Aorta (tissue), 5 donors: ENCODE results near the gene CYTL1. TPM values are rescaled to one million over a fixed set of nuclear protein-coding genes. Genes with fewer than 3 reads are reported as not detected.

ENCODE experiments used
- ATAC-seq: fragments of 200-7000 bp; cut with Tn5 transposase; one replicate; pipeline ENCODE4 v1.9.1; 2022; ENCODE audit warnings: moderate library complexity; ENCODE audit not compliant: low FRiP score
- DNase-seq, 2 donors: peaks; one replicate each; pipeline ENCODE4 v3.0.0-alpha.2; 2020
- H3K27ac ChIP-seq, 2 donors: one replicate each; pipeline ENCODE4 v1.5.1; 2013; ENCODE audit warnings: low read length in 2 of 2, mild to moderate bottlenecking in 2 of 2, moderate library complexity in 2 of 2, control low read depth in 1 of 2, inconsistent platforms in 1 of 2, low read depth in 1 of 2
- H3K27me3 ChIP-seq, 2 donors: one replicate each; pipeline ENCODE4 v1.6.1; 2013; ENCODE audit warnings: control low read depth in 1 of 2, low read length in 1 of 2, mild to moderate bottlenecking in 1 of 2, moderate library complexity in 1 of 2; ENCODE audit not compliant: insufficient read depth in 2 of 2, control insufficient read depth in 1 of 2
- H3K36me3 ChIP-seq, 2 donors: one replicate each; pipeline ENCODE4 v1.6.1; 2013; ENCODE audit warnings: control low read depth in 1 of 2, low read length in 1 of 2, mild to moderate bottlenecking in 1 of 2; ENCODE audit not compliant: insufficient read depth in 2 of 2, control insufficient read depth in 1 of 2
- H3K4me1 ChIP-seq, 2 donors: one replicate each; pipeline ENCODE4 v1.6.1; 2013; ENCODE audit warnings: low read length in 2 of 2, control low read depth in 1 of 2, mild to moderate bottlenecking in 1 of 2, moderate library complexity in 1 of 2; ENCODE audit not compliant: insufficient read depth in 2 of 2, control insufficient read depth in 1 of 2
- H3K4me3 ChIP-seq, 2 donors: one replicate each; pipeline ENCODE4 v1.5.1; 2013; ENCODE audit warnings: low read length in 2 of 2, control low read depth in 1 of 2, mild to moderate bottlenecking in 1 of 2
- H3K9me3 ChIP-seq: one replicate; pipeline ENCODE4 v1.6.1; 2013; ENCODE audit warnings: mild to moderate bottlenecking, low read length; ENCODE audit not compliant: control insufficient read depth
- WGBS, 2 donors: extraction: QIAGEN DNeasy Blood & Tissue Kit; methylation state at CpG; one replicate each; pipeline ENCODE4 v1.1.7; 2013; 5-methylcytosine and 5-hydroxymethylcytosine counted together
- intact Hi-C, 2 donors: fragments of 100-400 bp; cut with DNase I; formaldehyde crosslinking; loops; one replicate each; pipeline versions ENCODE4 v1.14.2 to v1.15.0; 2022
- polyA plus RNA-seq, 2 donors: library from polyadenylated mRNA; stranded (reverse); fragments of 200-250 nt; gene quantifications; one replicate each; pipeline ENCODE4 v1.2.3, GENCODE V29; 2013
- total RNA-seq, 2 donors: library from RNA; stranded (reverse); fragmentation: NEBNext Ultra II Directional; extraction: Animal tissue kit (Norgen Biotek cat#: 25700); gene quantifications; one replicate each; pipeline ENCODE4 v1.2.1, GENCODE V29; 2021
- donor health status: healthy with polysubstance abuse.
- donor health status: Bipolar disorder and iron deficiency.
- donor health status: DM: no; HTN: no; CAD: no.
- donor health status: DM: no; HTN: no; CAD: no.
- donor health status: DM: yes; HTN: yes; CAD: no.

The CYTL1 gene
- total and polyA plus RNA-seq, 4 donors, result 4.3 to 73.5 (median 22.5) TPM

GRCh38 chr4:5039800-5040199 is 20.5 kb upstream of the CYTL1 start:
- intact Hi-C loops, result no loop called here

GRCh38 chr4:5037553-5038551 is 18.6 kb upstream of the CYTL1 start:
- peak overlapping the region in 1 of 2 donors; percentile 2 for H3K27ac ChIP-seq
- no peaks in the 10 kb centered on the region for H3K9me3 ChIP-seq
- H3K27me3 ChIP-seq, result no peaks in the 10 kb centered on the region
- intact Hi-C loops, result no loop called here
- H3K4me1 ChIP-seq, result peaks cover 0 to 5% of the 10 kb centered on the region in 2 donors
- H3K36me3 ChIP-seq, result no peaks in the 10 kb centered on the region
- H3K4me3 ChIP-seq, result no peak overlapping the region
- DNase-seq, result no peak
- ATAC-seq, result peak; percentile 65
- WGBS, 2 donors, result 24 to 28% methylated on average over 8 of the region's 8 CpGs

More at GRCh38 chr4:5039800-5040199, 20.5 kb upstream of the CYTL1 start:
- Histone ChIP-seq H3K4me3 (no peak overlapping the region), H3K27ac (no peak overlapping the region), H3K36me3 (no peaks in the 10 kb centered on the region), H3K4me1 (no peaks in the 10 kb centered on the region), H3K9me3 (no peaks in the 10 kb centered on the region), H3K27me3 (no peaks in the 10 kb centered on the region)
- 96 to 98% methylated on average over 7 of the region's 7 CpGs for WGBS, 2 donors
- ATAC-seq, result no peak
- DNase-seq, result no peak

- Histone ChIP-seq H3K36me3 (no peaks in the 10 kb centered on the region), H3K4me3 (no peak overlapping the region), H3K27ac (peak overlapping the region in 1 of 2 donors; percentile 12), H3K9me3 (no peaks in the 10 kb centered on the region), H3K4me1 (peaks cover 0 to 5% of the 10 kb centered on the region in 2 donors), H3K27me3 (no peaks in the 10 kb centered on the region)
- ATAC-seq (no peak), DNase-seq (no peak)
- intact Hi-C loops, result no loop called here
- 44 to 48% methylated on average over 5 of the region's 5 CpGs for WGBS, 2 donors
Measured at GRCh38 chr4:5036239-5036638, 17.0 kb upstream of the CYTL1 start.

GRCh38 chr4:5034206-5034605 is 14.9 kb upstream of the CYTL1 start:
- intact Hi-C loops, result no loop called here
- H3K27ac ChIP-seq, result peak overlapping the region in 1 of 2 donors; percentile 84
- H3K27me3 ChIP-seq, result no peaks in the 10 kb centered on the region
- 16 to 29% methylated on average over 8 of the region's 8 CpGs for WGBS, 2 donors
- DNase-seq, result no peak
- ATAC-seq, result no peak
- no peak overlapping the region for H3K4me3 ChIP-seq
- H3K36me3 ChIP-seq, result no peaks in the 10 kb centered on the region
- H3K4me1 ChIP-seq, result peaks cover 0 to 5% of the 10 kb centered on the region in 2 donors
- no peaks in the 10 kb centered on the region for H3K9me3 ChIP-seq

GRCh38 chr4:5033281-5033841 is 14.1 kb upstream of the CYTL1 start:
- Histone ChIP-seq H3K27me3 (no peaks in the 10 kb centered on the region), H3K4me3 (no peak overlapping the region), H3K4me1 (peaks cover 0 to 5% of the 10 kb centered on the region in 2 donors), H3K9me3 (no peaks in the 10 kb centered on the region), H3K36me3 (no peaks in the 10 kb centered on the region), H3K27ac (peak overlapping the region in 1 of 2 donors; percentile 84)
- ATAC-seq (peak; percentile 73), DNase-seq (peak in 1 of 2 donors; percentile 62)
- intact Hi-C loops, result no loop called here
- WGBS, 2 donors, result 21 to 23% methylated on average over 10 of the region's 10 CpGs

GRCh38 chr4:5032813-5033212 is 13.6 kb upstream of the CYTL1 start:
- no peak overlapping the region for H3K4me3 ChIP-seq
- peak overlapping the region in 1 of 2 donors; percentile 79 for H3K27ac ChIP-seq
- no peaks in the 10 kb centered on the region for H3K36me3 ChIP-seq
- intact Hi-C loops, result no loop called here
- peaks cover 0 to 5% of the 10 kb centered on the region in 2 donors for H3K4me1 ChIP-seq
- no peaks in the 10 kb centered on the region for H3K27me3 ChIP-seq
- no peak for DNase-seq
- no peak for ATAC-seq
- WGBS, 2 donors, result 78 to 84% methylated on average over 5 of the region's 5 CpGs
- no peaks in the 10 kb centered on the region for H3K9me3 ChIP-seq

- ATAC-seq (no peak), DNase-seq (no peak)
- H3K4me1 ChIP-seq, result peaks cover 0 to 5% of the 10 kb centered on the region in 2 donors
- no peaks in the 10 kb centered on the region for H3K27me3 ChIP-seq
- intact Hi-C loops, result no loop called here
- no peak overlapping the region for H3K4me3 ChIP-seq
- 95 to 96% methylated on average over 3 of the region's 3 CpGs for WGBS, 2 donors
- no peak overlapping the region for H3K27ac ChIP-seq
- H3K9me3 ChIP-seq, result no peaks in the 10 kb centered on the region
- H3K36me3 ChIP-seq, result no peaks in the 10 kb centered on the region
Measured at GRCh38 chr4:5030927-5031326, 11.7 kb upstream of the CYTL1 start.

GRCh38 chr4:5030221-5030620 is 11.0 kb upstream of the CYTL1 start:
- H3K9me3 ChIP-seq, result no peaks in the 10 kb centered on the region
- WGBS, 2 donors, result 85 to 86% methylated on average over 4 of the region's 4 CpGs
- H3K36me3 ChIP-seq, result no peaks in the 10 kb centered on the region
- intact Hi-C loops, result no loop called here
- peaks cover 0 to 5% of the 10 kb centered on the region in 2 donors for H3K4me1 ChIP-seq
- H3K4me3 ChIP-seq, result no peak overlapping the region
- DNase-seq, result no peak
- no peaks in the 10 kb centered on the region for H3K27me3 ChIP-seq
- no peak for ATAC-seq
- H3K27ac ChIP-seq, result no peak overlapping the region
